H1 (cell line): ENCODE data around the gene CXorf65. TPM values are rescaled to one million over a fixed set of nuclear protein-coding genes. Genes with fewer than 3 reads are reported as not detected.

Experiments
- CTCF ChIA-PET: fragments of 300-600 bp; sonication (Branson Sonifier 250); formaldehyde crosslinking; loops from one replicate; lab custom pipeline; 2021; ENCODE audit not compliant: partially characterized antibody; lab: Charles Lee
- POLR2A ChIA-PET: fragments of 300-600 bp; sonication (Branson Sonifier 250); formaldehyde crosslinking; loops from one replicate; lab custom pipeline; 2021; ENCODE audit warnings: inconsistent platforms; ENCODE audit not compliant: partially characterized antibody; lab: Charles Lee
- DNase-seq, 2 experiments: peaks; one replicate each; pipeline versions ENCODE4 v3.0.0 to v3.0.0-alpha.2; 2010 to 2022; ENCODE audit warnings: low spot score in 2 of 2, low read depth in 1 of 2, mixed read lengths in 1 of 2
- FAIRE-seq: peaks from 2 replicates; lab custom pipeline; 2011; peaks lifted over from hg19 to GRCh38; lab: Jason Lieb, UNC
- H2AFZ ChIP-seq: 2 replicates; pipeline ENCODE4 v1.8.1; 2012; ENCODE audit warnings: low read length, inconsistent platforms
- H2AK5ac ChIP-seq: 2 replicates; pipeline ENCODE4 v1.6.1; 2013; ENCODE audit warnings: low read depth, low read length
- H2BK120ac ChIP-seq: replicated peaks from 2 replicates; pipeline ENCODE3; 2013; ENCODE audit warnings: low read depth, low read length, inconsistent platforms
- H2BK12ac ChIP-seq: 2 replicates; pipeline ENCODE4 v1.6.1; 2013; ENCODE audit warnings: low read depth, low read length
- H2BK15ac ChIP-seq: 2 replicates; pipeline ENCODE4 v1.6.1; 2013; ENCODE audit warnings: low read length
- H2BK20ac ChIP-seq: 2 replicates; pipeline ENCODE4 v1.6.1; 2013; ENCODE audit warnings: low read length
- H2BK5ac ChIP-seq: 2 replicates; pipeline ENCODE4 v1.6.1; 2013; ENCODE audit warnings: low read depth, low read length
- H3K14ac ChIP-seq: 2 replicates; pipeline ENCODE4 v1.6.1; 2013; ENCODE audit warnings: inconsistent platforms; ENCODE audit not compliant: insufficient read length
- H3K18ac ChIP-seq: 2 replicates; pipeline ENCODE4 v1.6.1; 2013; ENCODE audit warnings: low read length; ENCODE audit errors: extremely low read depth
- H3K23ac ChIP-seq: 2 replicates; pipeline ENCODE4 v1.6.1; 2013; ENCODE audit warnings: inconsistent platforms; ENCODE audit not compliant: insufficient read length
- H3K23me2 ChIP-seq: 2 replicates; pipeline ENCODE4 v1.6.1; 2013; ENCODE audit warnings: low read depth, low read length
- H3K27ac ChIP-seq: 2 replicates; pipeline ENCODE4 v1.6.1; 2011; ENCODE audit warnings: low read depth, low read length, inconsistent platforms
- H3K27me3 ChIP-seq, 4 experiments: replicated peaks in 1 of 4; 1 replicate in 1 of 4; 2 replicates in 3 of 4; pipeline versions ENCODE4 v1.6.1 to v1.8.1; 2011 to 2013; ENCODE audit warnings: low read length in 3 of 4, mild to moderate bottlenecking in 3 of 4, inconsistent platforms in 2 of 4, mixed read lengths in 2 of 4, moderate library complexity in 1 of 4; ENCODE audit not compliant: control insufficient read depth in 3 of 4, insufficient read depth in 3 of 4; ENCODE audit errors: extremely low read depth in 1 of 4
- H3K36me3 ChIP-seq, 4 experiments: 2 replicates each; pipeline versions ENCODE4 v1.6.1 to v1.8.1; 2011 to 2013; ENCODE audit warnings: mild to moderate bottlenecking in 4 of 4, low read length in 3 of 4, moderate library complexity in 2 of 4, control low read depth in 1 of 4, inconsistent platforms in 1 of 4; ENCODE audit not compliant: insufficient read depth in 4 of 4, control insufficient read depth in 2 of 4
- H3K4ac ChIP-seq: replicated peaks from 2 replicates; pipeline ENCODE3; 2013; ENCODE audit warnings: low read length, low read depth, mixed read lengths, inconsistent platforms; ENCODE audit not compliant: insufficient read length
- H3K4me1 ChIP-seq, 4 experiments: replicated peaks in 1 of 4; 1 replicate in 1 of 4; 2 replicates in 3 of 4; pipeline versions ENCODE4 v1.6.1 to v1.8.1; 2011 to 2013; ENCODE audit warnings: low read length in 3 of 4, inconsistent platforms in 2 of 4, mixed read lengths in 1 of 4; ENCODE audit not compliant: insufficient read depth in 4 of 4, control insufficient read depth in 3 of 4
- H3K4me2 ChIP-seq, 2 experiments: 2 replicates each; pipeline versions ENCODE4 v1.6.1 to v1.8.1; 2011 to 2013; ENCODE audit warnings: low read depth in 2 of 2, low read length in 2 of 2, control low read depth in 1 of 2, inconsistent platforms in 1 of 2, mild to moderate bottlenecking in 1 of 2; ENCODE audit not compliant: insufficient read depth in 1 of 2
- H3K4me3 ChIP-seq, 4 experiments: fragments of 200-600, 300-600 bp in 1 of 4; sonication (generic), shearing (Covaris generic), sonication (Bioruptor Twin) in 1 of 4; 2 replicates each; pipeline versions ENCODE4 v1.5.1 to v1.8.1; 2011 to 2016; ENCODE audit warnings: low read length in 4 of 4, low read depth in 3 of 4, control low read depth in 2 of 4, inconsistent platforms in 2 of 4, mild to moderate bottlenecking in 2 of 4, mixed read lengths in 1 of 4, moderate library complexity in 1 of 4; ENCODE audit not compliant: insufficient read depth in 2 of 4; ENCODE audit errors: extremely low read depth in 1 of 4
- H3K56ac ChIP-seq: replicated peaks from 2 replicates; pipeline ENCODE3; 2013; ENCODE audit warnings: low read depth, mild to moderate bottlenecking, mixed read lengths, low read length, inconsistent platforms; ENCODE audit not compliant: insufficient read length
- H3K79me1 ChIP-seq: 2 replicates; pipeline ENCODE4 v1.6.1; 2013; ENCODE audit warnings: low read depth, low read length, control low read depth
- H3K79me2 ChIP-seq, 2 experiments: 2 replicates each; pipeline versions ENCODE4 v1.6.1 to v1.8.1; 2012 to 2013; ENCODE audit warnings: low read length in 2 of 2, mild to moderate bottlenecking in 2 of 2, inconsistent platforms in 1 of 2; ENCODE audit not compliant: insufficient read depth in 2 of 2, control insufficient read depth in 1 of 2
- H3K9ac ChIP-seq, 4 experiments: replicated peaks in 1 of 4; 1 replicate in 1 of 4; 2 replicates in 3 of 4; pipeline versions ENCODE4 v1.6.1 to v1.8.1; 2011 to 2013; ENCODE audit warnings: low read depth in 3 of 4, low read length in 3 of 4, control low read depth in 2 of 4, mild to moderate bottlenecking in 2 of 4, moderate library complexity in 2 of 4, inconsistent platforms in 1 of 4; ENCODE audit errors: extremely low read depth in 1 of 4
- H3K9me3 ChIP-seq, 2 experiments: 2 replicates each; pipeline versions ENCODE4 v1.6.1 to v1.8.1; 2012 to 2013; ENCODE audit warnings: mild to moderate bottlenecking in 2 of 2, moderate library complexity in 2 of 2, control low read depth in 1 of 2, inconsistent platforms in 1 of 2, low read depth in 1 of 2, low read length in 1 of 2, mixed read lengths in 1 of 2; ENCODE audit not compliant: insufficient read depth in 2 of 2
- H4K20me1 ChIP-seq, 2 experiments: replicated peaks in 1 of 2; 2 replicates each; pipeline versions ENCODE3 to v1.8.1; 2011 to 2013; ENCODE audit warnings: inconsistent platforms in 2 of 2, low read length in 2 of 2, mild to moderate bottlenecking in 1 of 2; ENCODE audit not compliant: insufficient read depth in 2 of 2, control insufficient read depth in 1 of 2
- H4K5ac ChIP-seq: 2 replicates; pipeline ENCODE4 v1.6.1; 2013; ENCODE audit warnings: low read length, low read depth, mixed read lengths, inconsistent platforms; ENCODE audit not compliant: insufficient read length
- H4K8ac ChIP-seq: 2 replicates; pipeline ENCODE4 v1.8.0; 2013; ENCODE audit warnings: mild to moderate bottlenecking, moderate library complexity, low read length, inconsistent platforms; ENCODE audit not compliant: insufficient read depth; ENCODE audit errors: extremely low read depth
- H4K91ac ChIP-seq: replicated peaks from 2 replicates; pipeline ENCODE3; 2013; ENCODE audit warnings: low read length, mixed read lengths, inconsistent platforms; ENCODE audit not compliant: insufficient read length
- EGR1 ChIP-seq: IDR thresholded peaks from 2 replicates; pipeline ENCODE4 v1.6.1; 2011; ENCODE audit warnings: low read depth, low read length, borderline replicate concordance
- GABPA ChIP-seq: IDR thresholded peaks from 2 replicates; pipeline ENCODE4 v1.6.1; 2011; ENCODE audit warnings: mild to moderate bottlenecking, low read length, moderate library complexity, borderline replicate concordance; ENCODE audit not compliant: insufficient read depth
- HDAC6 ChIP-seq: IDR thresholded peaks from one replicate; pipeline ENCODE4 v1.7.1; 2012; ENCODE audit warnings: low read depth, mild to moderate bottlenecking, inconsistent platforms, low read length, moderate library complexity
- KDM1A ChIP-seq: fragments of 200-600, 300-600 bp; sonication (generic); IDR thresholded peaks from 2 replicates; pipeline ENCODE4 v1.7.1; 2016; ENCODE audit warnings: mild to moderate bottlenecking, low read length, borderline replicate concordance
- PHF8 ChIP-seq: fragments of 200-600 bp; sonication (generic); conservative IDR thresholded peaks from 2 replicates; pipeline ENCODE4 v1.7.1; 2012; ENCODE audit warnings: low read depth, mild to moderate bottlenecking, inconsistent platforms, low read length, moderate library complexity
- POLR2A ChIP-seq, 2 experiments: IDR thresholded peaks; 1 replicate in 1 of 2; 2 replicates in 1 of 2; pipeline ENCODE4 v1.6.1; 2011; ENCODE audit warnings: low read depth in 2 of 2, low read length in 2 of 2, mild to moderate bottlenecking in 2 of 2; ENCODE audit errors: control extremely low read depth in 1 of 2
- SP1 ChIP-seq: IDR thresholded peaks from 2 replicates; pipeline ENCODE4 v1.6.1; 2011; ENCODE audit warnings: low read depth, low read length
- WGBS, 2 experiments: shearing (Covaris generic) in 1 of 2; methylation state at CpG; one replicate each; pipeline versions ENCODE4 v1.1.6 to v1.1.7; 2013 to 2015; ENCODE audit warnings: low lambda C conversion rate in 2 of 2, mixed read lengths in 2 of 2, inconsistent platforms in 1 of 2, low coverage in 1 of 2, missing lambda C conversion rate in 1 of 2; ENCODE audit not compliant: insufficient replicate concordance in 2 of 2, insufficient coverage in 1 of 2, insufficient read length in 1 of 2; ENCODE audit errors: extremely low coverage in 1 of 2, missing lambda C conversion rate in 1 of 2; 5-methylcytosine and 5-hydroxymethylcytosine counted together
- polyA plus RNA-seq, 7 experiments: library from polyadenylated mRNA; depleted of rRNA in 3 of 7; stranded (reverse) in 5 of 7; unstranded in 2 of 7; fragments of >200 nt in 5 of 7; fragments of 200-250 nt in 2 of 7; gene quantifications; 1 replicate in 5 of 7; 2 replicates in 1 of 7; 4 replicates in 1 of 7; pipeline versions ENCODE4 v1.2.1 to v1.2.3, GENCODE V29; 2011 to 2013; ENCODE audit warnings: missing spikeins in 2 of 7, mixed read lengths in 2 of 7
- total RNA-seq: library from RNA; stranded (reverse); fragmentation: NEBNext Ultra II Directional; extraction: Animal tissue kit (Norgen Biotek cat#: 25700); gene quantifications from 2 replicates; pipeline ENCODE4 v1.2.1, GENCODE V29; 2021
- TF ChIP-seq, protein P1 (sequence below): IDR thresholded peaks from 2 replicates; pipeline ENCODE4 v1.6.1; 2012; ENCODE audit warnings: low read length, inconsistent platforms
- TF ChIP-seq, protein P2 (sequence below): IDR thresholded peaks from 2 replicates; pipeline ENCODE4 v1.6.1; 2012; ENCODE audit warnings: inconsistent platforms

The CXorf65 gene
- total and polyA plus RNA-seq, 2 of the 8 experiments (the other 6 are each of a cell fraction or from before 2014, with no cell fraction given), result not detected

DNA sequence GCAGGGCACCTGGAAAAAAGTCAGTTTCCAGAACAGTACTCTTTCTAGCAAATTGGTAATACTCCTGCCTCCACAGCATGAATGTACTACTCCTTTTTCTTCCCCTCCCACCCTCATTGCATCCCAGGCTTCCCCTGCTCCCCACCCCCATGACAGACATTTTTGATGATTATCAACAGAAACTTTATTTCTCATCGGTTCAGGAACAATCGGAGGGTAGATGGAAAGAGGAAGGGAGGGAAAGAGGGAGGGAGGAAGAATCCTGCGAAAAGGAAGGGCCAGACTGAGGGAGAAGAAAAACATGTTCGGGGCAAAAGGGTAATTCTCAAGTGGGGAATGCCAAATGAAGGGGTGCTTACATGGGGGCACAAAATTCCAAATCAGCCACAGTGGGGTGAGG, 705 bp upstream of the CXorf65 start:
- CTCF ChIA-PET, result no interaction called here
- H2AK5ac ChIP-seq, result no peak overlapping the region
- no peak overlapping the region for H2BK120ac ChIP-seq
- H3K23ac ChIP-seq, result no peak overlapping the region
- H2BK15ac ChIP-seq, result no peak overlapping the region
- no peak overlapping the region for H2BK12ac ChIP-seq
- 89% methylated on average over 4 of the region's 4 CpGs; no CpG with 5 or more reads in 1 of the 2 experiments for WGBS, 2 experiments
- peaks cover 0 to 2% (median 0%) of the 10 kb centered on the region in 4 experiments; a peak in 2 of 7 replicates for H3K27me3 ChIP-seq
- no peak overlapping the region for H2BK20ac ChIP-seq
- H4K91ac ChIP-seq, result no peak overlapping the region
- H3K4ac ChIP-seq, result no peak overlapping the region
- no peak overlapping the region for H3K4me3 ChIP-seq
- POLR2A ChIA-PET, result no interaction called here
- no peaks in the 10 kb centered on the region for H3K79me2 ChIP-seq
- no peak overlapping the region for H2AFZ ChIP-seq
- H2BK5ac ChIP-seq, result no peak overlapping the region
- H3K36me3 ChIP-seq, result no peaks in the 10 kb centered on the region
- no peaks in the 10 kb centered on the region for H3K9me3 ChIP-seq
- no peaks in the 10 kb centered on the region for H4K20me1 ChIP-seq
- H3K14ac ChIP-seq, result no peak overlapping the region
- no peak overlapping the region for H3K18ac ChIP-seq
- no peak for FAIRE-seq
- H3K79me1 ChIP-seq, result no peaks in the 10 kb centered on the region
- peaks cover 2 to 23% (median 8%) of the 10 kb centered on the region in 4 experiments; a peak in 3 of 7 replicates for H3K4me1 ChIP-seq
- no peak overlapping the region for H3K27ac ChIP-seq
- no peak overlapping the region for H3K9ac ChIP-seq
- peaks cover 2% of the 10 kb centered on the region; the same call in 1 of the 2 replicates for H3K23me2 ChIP-seq
- no peak overlapping the region for H3K56ac ChIP-seq
- no peak for DNase-seq
- TF ChIP-seq, protein P1, sequence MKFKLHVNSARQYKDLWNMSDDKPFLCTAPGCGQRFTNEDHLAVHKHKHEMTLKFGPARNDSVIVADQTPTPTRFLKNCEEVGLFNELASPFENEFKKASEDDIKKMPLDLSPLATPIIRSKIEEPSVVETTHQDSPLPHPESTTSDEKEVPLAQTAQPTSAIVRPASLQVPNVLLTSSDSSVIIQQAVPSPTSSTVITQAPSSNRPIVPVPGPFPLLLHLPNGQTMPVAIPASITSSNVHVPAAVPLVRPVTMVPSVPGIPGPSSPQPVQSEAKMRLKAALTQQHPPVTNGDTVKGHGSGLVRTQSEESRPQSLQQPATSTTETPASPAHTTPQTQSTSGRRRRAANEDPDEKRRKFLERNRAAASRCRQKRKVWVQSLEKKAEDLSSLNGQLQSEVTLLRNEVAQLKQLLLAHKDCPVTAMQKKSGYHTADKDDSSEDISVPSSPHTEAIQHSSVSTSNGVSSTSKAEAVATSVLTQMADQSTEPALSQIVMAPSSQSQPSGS, result no peak
- TF ChIP-seq HDAC6 (no peak), EGR1 (no peak), PHF8 (no peak), POLR2A (IDR thresholded peaks at IDR 0.05; ENCODE audit: control extremely low read depth in 1 of 2, low read depth in 2 of 2, low read length in 2 of 2) (no peak), GABPA (no peak), KDM1A (no peak), SP1 (no peak)
- TF ChIP-seq, protein P2, sequence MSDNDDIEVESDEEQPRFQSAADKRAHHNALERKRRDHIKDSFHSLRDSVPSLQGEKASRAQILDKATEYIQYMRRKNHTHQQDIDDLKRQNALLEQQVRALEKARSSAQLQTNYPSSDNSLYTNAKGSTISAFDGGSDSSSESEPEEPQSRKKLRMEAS, result no peak
- TF ChIP-seq, all 59 proteins: peak for 0
- Histone ChIP-seq H4K5ac (no peak overlapping the region), H3K4me2 (no peak overlapping the region), H4K8ac (no peak overlapping the region)
